Stomach (tissue), 4 donors: ENCODE data around the gene MYH9.

Experiments
- EP300 ChIP-seq: sonication (generic); formaldehyde crosslinking; IDR thresholded peaks from one replicate; pipeline ENCODE4 v1.6.1; 2017; ENCODE audit warnings: antibody characterized with exemption
- POLR2A ChIP-seq, 4 donors: fragments of 450-650 bp; IDR thresholded peaks; one replicate each; pipeline ENCODE4 v1.6.1; 2016; ENCODE audit warnings: antibody characterized with exemption in 4 of 4, control low read depth in 2 of 4, mild to moderate bottlenecking in 1 of 4, moderate library complexity in 1 of 4
- POLR2AphosphoS5 ChIP-seq, 3 donors: sonication (generic); formaldehyde crosslinking; IDR thresholded peaks; one replicate each; pipeline ENCODE4 v1.6.1; 2016; ENCODE audit warnings: antibody characterized with exemption in 3 of 3
- TF ChIP-seq, protein P1 (sequence below), 7 experiments: fragments of 450-650 bp in 4 of 7; fragments of 200-600 bp in 3 of 7; sonication (generic) in 3 of 7; IDR thresholded peaks; one replicate each; pipeline ENCODE4 v1.5.1; 2016 to 2019; ENCODE audit warnings: antibody characterized with exemption in 7 of 7, control low read depth in 2 of 7, mild to moderate bottlenecking in 1 of 7

DNA sequence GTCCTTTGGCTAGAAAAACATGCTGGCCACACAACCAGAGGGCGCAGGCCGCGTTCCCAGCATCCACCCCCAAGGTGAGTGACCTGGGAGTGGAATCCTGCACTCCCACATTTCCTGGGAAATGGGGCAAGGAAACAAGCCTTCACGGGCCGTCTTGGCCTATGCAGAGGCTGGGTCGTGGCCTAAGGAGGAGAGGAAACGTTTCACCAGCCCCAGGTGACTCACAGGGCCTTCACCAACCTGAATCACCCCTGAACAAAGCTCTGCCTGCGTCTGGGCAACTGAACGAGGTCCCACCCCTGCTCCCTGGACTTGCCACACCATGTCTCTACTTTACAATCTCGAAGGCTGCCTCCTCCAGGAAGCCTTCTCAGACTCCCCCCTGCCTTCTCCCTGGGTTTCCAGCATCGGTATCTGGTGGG, 13.2 kb downstream of the MYH9 start:
- TF ChIP-seq, protein P1, sequence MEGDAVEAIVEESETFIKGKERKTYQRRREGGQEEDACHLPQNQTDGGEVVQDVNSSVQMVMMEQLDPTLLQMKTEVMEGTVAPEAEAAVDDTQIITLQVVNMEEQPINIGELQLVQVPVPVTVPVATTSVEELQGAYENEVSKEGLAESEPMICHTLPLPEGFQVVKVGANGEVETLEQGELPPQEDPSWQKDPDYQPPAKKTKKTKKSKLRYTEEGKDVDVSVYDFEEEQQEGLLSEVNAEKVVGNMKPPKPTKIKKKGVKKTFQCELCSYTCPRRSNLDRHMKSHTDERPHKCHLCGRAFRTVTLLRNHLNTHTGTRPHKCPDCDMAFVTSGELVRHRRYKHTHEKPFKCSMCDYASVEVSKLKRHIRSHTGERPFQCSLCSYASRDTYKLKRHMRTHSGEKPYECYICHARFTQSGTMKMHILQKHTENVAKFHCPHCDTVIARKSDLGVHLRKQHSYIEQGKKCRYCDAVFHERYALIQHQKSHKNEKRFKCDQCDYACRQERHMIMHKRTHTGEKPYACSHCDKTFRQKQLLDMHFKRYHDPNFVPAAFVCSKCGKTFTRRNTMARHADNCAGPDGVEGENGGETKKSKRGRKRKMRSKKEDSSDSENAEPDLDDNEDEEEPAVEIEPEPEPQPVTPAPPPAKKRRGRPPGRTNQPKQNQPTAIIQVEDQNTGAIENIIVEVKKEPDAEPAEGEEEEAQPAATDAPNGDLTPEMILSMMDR (IDR thresholded peaks at IDR 0.05): no peak
- TF ChIP-seq POLR2A (IDR thresholded peaks at IDR 0.05): no peak
- peak in 2 of 3 donors; percentile 39 to 51 for TF ChIP-seq POLR2AphosphoS5 (IDR thresholded peaks at IDR 0.05)
- TF ChIP-seq EP300: no peak
